ENCODE measurements around the gene LRIT3.

Gene LRIT3

GRCh38 chr4:109890076-109890475 lies 42.2 kb downstream of the LRIT3 start:
- H3K4me1 ChIP-seq (ENCODE audit: insufficient read depth, poor library complexity, severe bottlenecking), result no peaks in the 10 kb centered on the region
- H3K9me3 ChIP-seq (ENCODE audit: severe bottlenecking), result no peaks in the 10 kb centered on the region
- H3K4me3 ChIP-seq (ENCODE audit: severe bottlenecking), result no peak overlapping the region
- no peak for DNase-seq (ENCODE audit: low spot score)
- H3K27ac ChIP-seq (ENCODE audit: poor library complexity, severe bottlenecking), result no peak overlapping the region
- no peak for ATAC-seq (ENCODE audit: low read depth)
- TF ChIP-seq CTCF (IDR thresholded peaks at IDR 0.05; ENCODE audit: poor library complexity, severe bottlenecking), result no peak
- no peaks in the 10 kb centered on the region for H3K36me3 ChIP-seq (ENCODE audit: low read depth)
- no peaks in the 10 kb centered on the region for H3K27me3 ChIP-seq (ENCODE audit: insufficient read depth, poor library complexity, severe bottlenecking)

GRCh38 chr4:109902559-109903251 lies 54.8 kb downstream of the LRIT3 start:
- ATAC-seq (ENCODE audit: low read depth) (no peak), DNase-seq (ENCODE audit: low spot score) (no peak)
- no peak for TF ChIP-seq CTCF (IDR thresholded peaks at IDR 0.05; ENCODE audit: poor library complexity, severe bottlenecking)
- H3K36me3 ChIP-seq (ENCODE audit: low read depth), result no peaks in the 10 kb centered on the region
- H3K9me3 ChIP-seq (ENCODE audit: severe bottlenecking), result no peaks in the 10 kb centered on the region
- no peak overlapping the region for H3K4me3 ChIP-seq (ENCODE audit: severe bottlenecking)
- H3K27ac ChIP-seq (ENCODE audit: poor library complexity, severe bottlenecking), result no peak overlapping the region
- H3K27me3 ChIP-seq (ENCODE audit: insufficient read depth, poor library complexity, severe bottlenecking), result no peaks in the 10 kb centered on the region
- no peaks in the 10 kb centered on the region for H3K4me1 ChIP-seq (ENCODE audit: insufficient read depth, poor library complexity, severe bottlenecking)

GRCh38 chr4:109908731-109909130 lies 60.8 kb downstream of the LRIT3 start:
- no peak for TF ChIP-seq CTCF (IDR thresholded peaks at IDR 0.05; ENCODE audit: poor library complexity, severe bottlenecking)
- no peaks in the 10 kb centered on the region for H3K36me3 ChIP-seq (ENCODE audit: low read depth)
- H3K27ac ChIP-seq (ENCODE audit: poor library complexity, severe bottlenecking), result no peak overlapping the region
- H3K4me3 ChIP-seq (ENCODE audit: severe bottlenecking), result no peak overlapping the region
- DNase-seq (ENCODE audit: low spot score) (no peak), ATAC-seq (ENCODE audit: low read depth) (no peak)
- no peaks in the 10 kb centered on the region for H3K4me1 ChIP-seq (ENCODE audit: insufficient read depth, poor library complexity, severe bottlenecking)
- no peaks in the 10 kb centered on the region for H3K9me3 ChIP-seq (ENCODE audit: severe bottlenecking)
- H3K27me3 ChIP-seq (ENCODE audit: insufficient read depth, poor library complexity, severe bottlenecking), result no peaks in the 10 kb centered on the region

GRCh38 chr4:109910256-109910655 lies 62.3 kb downstream of the LRIT3 start:
- H3K4me1 ChIP-seq (ENCODE audit: insufficient read depth, poor library complexity, severe bottlenecking), result no peaks in the 10 kb centered on the region
- TF ChIP-seq CTCF (IDR thresholded peaks at IDR 0.05; ENCODE audit: poor library complexity, severe bottlenecking), result no peak
- ATAC-seq (ENCODE audit: low read depth), result no peak
- DNase-seq (ENCODE audit: low spot score), result no peak
- H3K27ac ChIP-seq (ENCODE audit: poor library complexity, severe bottlenecking), result no peak overlapping the region
- no peak overlapping the region for H3K4me3 ChIP-seq (ENCODE audit: severe bottlenecking)
- no peaks in the 10 kb centered on the region for H3K27me3 ChIP-seq (ENCODE audit: insufficient read depth, poor library complexity, severe bottlenecking)
- no peaks in the 10 kb centered on the region for H3K9me3 ChIP-seq (ENCODE audit: severe bottlenecking)
- H3K36me3 ChIP-seq (ENCODE audit: low read depth), result no peaks in the 10 kb centered on the region

Data from RWPE2 (cell line).